Activated T-cell treated with anti-CD3 and anti-CD28 coated beads, Interleukin-2, amount 50 U/mL, for 24 hours (primary cell): Measurements from ENCODE around the gene FARSA.
A peak's percentile ranks its signal among the peaks of the same experiment; 100 is the strongest.
"Not testable (repeated sequence)": the region's sequence is repeated elsewhere in the genome, so short reads cannot be mapped to it uniquely, and the experiment has no call there.

Experiments
- DNase-seq: peaks from one replicate; pipeline ENCODE4 v3.0.0-alpha.2; 2020
- H3K27ac Mint-ChIP-seq: 2 replicates; pipeline ENCODE4 v1.8.0; 2020; ENCODE audit warnings: mild to moderate bottlenecking, mixed read lengths
- H3K27me3 Mint-ChIP-seq: 2 replicates; pipeline ENCODE4 v1.8.0; 2020; ENCODE audit warnings: mixed read lengths
- H3K36me3 Mint-ChIP-seq: 2 replicates; pipeline ENCODE4 v1.8.0; 2020; ENCODE audit warnings: low read depth, mixed read lengths
- H3K4me1 Mint-ChIP-seq: 2 replicates; pipeline ENCODE4 v1.8.0; 2020; ENCODE audit warnings: low read depth, mixed read lengths
- H3K4me3 Mint-ChIP-seq: 2 replicates; pipeline ENCODE4 v1.8.0; 2020; ENCODE audit warnings: mild to moderate bottlenecking, moderate library complexity, mixed read lengths
- H3K9me3 Mint-ChIP-seq: 2 replicates; pipeline ENCODE4 v1.8.0; 2020; ENCODE audit warnings: mixed read lengths

Gene FARSA

GRCh38 chr19:12959481-12959880 lies 26.0 kb upstream of the FARSA start:
- no peak overlapping the region for H3K27ac Mint-ChIP-seq
- no peak for DNase-seq
- H3K4me1 Mint-ChIP-seq = peaks cover 22% of the 10 kb centered on the region
- no peaks in the 10 kb centered on the region for H3K9me3 Mint-ChIP-seq
- no peak overlapping the region for H3K4me3 Mint-ChIP-seq
- peaks cover 22% of the 10 kb centered on the region for H3K36me3 Mint-ChIP-seq
- H3K27me3 Mint-ChIP-seq = no peaks in the 10 kb centered on the region

- DNase-seq, H3K9me3 Mint-ChIP-seq, H3K27me3 Mint-ChIP-seq: not testable (repeated sequence)
- Mint-ChIP-seq H3K27ac (peak overlapping the region; percentile 96), H3K4me1 (peaks cover 41% of the 10 kb centered on the region), H3K36me3 (peaks cover 41% of the 10 kb centered on the region), H3K4me3 (peak overlapping the region; percentile 85)
These were observed 24.0 kb upstream of the FARSA start for GRCh38 chr19:12957389-12957952.

GRCh38 chr19:12956446-12957388 lies 23.2 kb upstream of the FARSA start, which contains the start of gene GADD45GIP1:
Gene GADD45GIP1, minus strand, starts transcription at chr19:12957223. Its CDS starts 11 bp downstream, at chr19:12957212.
- Mint-ChIP-seq H3K27ac (peak within 1 kb of the TSS; percentile 96), H3K4me1 (peaks cover 42% of the 10 kb centered on the region), H3K27me3 (no peaks in the 10 kb centered on the region), H3K36me3 (peaks cover 49% of the 10 kb centered on the region), H3K4me3 (peak within 1 kb of the TSS; percentile 90), H3K9me3 (no peaks in the 10 kb centered on the region)
- peak; percentile 92 for DNase-seq

- no peak for DNase-seq
- peaks cover 42% of the 10 kb centered on the region for H3K4me1 Mint-ChIP-seq
- H3K27ac Mint-ChIP-seq = peak overlapping the region; percentile 92
- H3K9me3 Mint-ChIP-seq = no peaks in the 10 kb centered on the region
- H3K27me3 Mint-ChIP-seq = no peaks in the 10 kb centered on the region
- H3K36me3 Mint-ChIP-seq = peaks cover 56% of the 10 kb centered on the region
- peak overlapping the region; percentile 90 for H3K4me3 Mint-ChIP-seq
These were observed 22.5 kb upstream of the FARSA start for GRCh38 chr19:12955996-12956395.

GRCh38 chr19:12955575-12955974 lies 22.1 kb upstream of the FARSA start:
- Mint-ChIP-seq H3K4me3 (peak overlapping the region; percentile 90), H3K4me1 (peaks cover 42% of the 10 kb centered on the region), H3K36me3 (peaks cover 60% of the 10 kb centered on the region), H3K27ac (peak overlapping the region; percentile 92)
- not testable (repeated sequence) for DNase-seq, H3K27me3 Mint-ChIP-seq, H3K9me3 Mint-ChIP-seq

GRCh38 chr19:12954612-12954962 lies 21.1 kb upstream of the FARSA start:
- Mint-ChIP-seq H3K4me1 (peaks cover 47% of the 10 kb centered on the region), H3K4me3 (peak overlapping the region; percentile 90), H3K9me3 (no peaks in the 10 kb centered on the region), H3K27ac (peak overlapping the region; percentile 92), H3K27me3 (no peaks in the 10 kb centered on the region), H3K36me3 (peaks cover 70% of the 10 kb centered on the region)
- DNase-seq = no peak

- Mint-ChIP-seq H3K27ac (peak overlapping the region; percentile 92), H3K4me3 (peak overlapping the region; percentile 90)
These were observed 20.5 kb upstream of the FARSA start for GRCh38 chr19:12953799-12954611.

GRCh38 chr19:12953138-12953798 lies 19.8 kb upstream of the FARSA start:
- Mint-ChIP-seq H3K4me3 (no peak overlapping the region), H3K27ac (peak overlapping the region; percentile 92), H3K36me3 (peaks cover 84% of the 10 kb centered on the region), H3K4me1 (peaks cover 48% of the 10 kb centered on the region), H3K27me3 (no peaks in the 10 kb centered on the region), H3K9me3 (no peaks in the 10 kb centered on the region)
- DNase-seq = no peak

More at GRCh38 chr19:12953799-12954611, 20.5 kb upstream of the FARSA start:
- H3K36me3 Mint-ChIP-seq = peaks cover 76% of the 10 kb centered on the region
- no peaks in the 10 kb centered on the region for H3K27me3 Mint-ChIP-seq
- DNase-seq = no peak
- no peaks in the 10 kb centered on the region for H3K9me3 Mint-ChIP-seq
- peaks cover 47% of the 10 kb centered on the region for H3K4me1 Mint-ChIP-seq

- H3K27ac Mint-ChIP-seq = peak overlapping the region; percentile 92
- H3K27me3 Mint-ChIP-seq = no peaks in the 10 kb centered on the region
- H3K4me1 Mint-ChIP-seq = peaks cover 53% of the 10 kb centered on the region
- no peak overlapping the region for H3K4me3 Mint-ChIP-seq
- no peak for DNase-seq
- H3K36me3 Mint-ChIP-seq = peaks cover 90% of the 10 kb centered on the region
- no peaks in the 10 kb centered on the region for H3K9me3 Mint-ChIP-seq
These were observed 19.1 kb upstream of the FARSA start for GRCh38 chr19:12952488-12953137.

GRCh38 chr19:12952050-12952449 lies 18.5 kb upstream of the FARSA start:
- peaks cover 96% of the 10 kb centered on the region for H3K36me3 Mint-ChIP-seq

GRCh38 chr19:12949363-12950283 lies 16.1 kb upstream of the FARSA start:
- peaks cover 58% of the 10 kb centered on the region for H3K4me1 Mint-ChIP-seq
- no peaks in the 10 kb centered on the region for H3K9me3 Mint-ChIP-seq
- no peak for DNase-seq
- H3K36me3 Mint-ChIP-seq = peaks cover 96% of the 10 kb centered on the region
- H3K27me3 Mint-ChIP-seq = no peaks in the 10 kb centered on the region
- H3K27ac Mint-ChIP-seq = peak overlapping the region; percentile 98
- no peak overlapping the region for H3K4me3 Mint-ChIP-seq

More at GRCh38 chr19:12952050-12952449, 18.5 kb upstream of the FARSA start:
- H3K4me3 Mint-ChIP-seq, H3K27me3 Mint-ChIP-seq, DNase-seq, H3K9me3 Mint-ChIP-seq: not testable (repeated sequence)
- Mint-ChIP-seq H3K4me1 (peaks cover 56% of the 10 kb centered on the region), H3K27ac (peak overlapping the region; percentile 92)

- no peaks in the 10 kb centered on the region for H3K27me3 Mint-ChIP-seq
- H3K9me3 Mint-ChIP-seq = no peaks in the 10 kb centered on the region
- H3K27ac Mint-ChIP-seq = peak overlapping the region; percentile 98
- DNase-seq = no peak
- peak overlapping the region; percentile 92 for H3K4me3 Mint-ChIP-seq
- H3K36me3 Mint-ChIP-seq = peaks cover 96% of the 10 kb centered on the region
- peaks cover 58% of the 10 kb centered on the region for H3K4me1 Mint-ChIP-seq
These were observed 15.3 kb upstream of the FARSA start for GRCh38 chr19:12948612-12949362.
